ENCODE data around the gene IRF3. TPM values are rescaled to one million over a fixed set of nuclear protein-coding genes. Genes with fewer than 3 reads are reported as not detected.
A peak's percentile ranks its signal among the peaks of the same experiment; 100 is the strongest.

IRF3 gene, protein sequence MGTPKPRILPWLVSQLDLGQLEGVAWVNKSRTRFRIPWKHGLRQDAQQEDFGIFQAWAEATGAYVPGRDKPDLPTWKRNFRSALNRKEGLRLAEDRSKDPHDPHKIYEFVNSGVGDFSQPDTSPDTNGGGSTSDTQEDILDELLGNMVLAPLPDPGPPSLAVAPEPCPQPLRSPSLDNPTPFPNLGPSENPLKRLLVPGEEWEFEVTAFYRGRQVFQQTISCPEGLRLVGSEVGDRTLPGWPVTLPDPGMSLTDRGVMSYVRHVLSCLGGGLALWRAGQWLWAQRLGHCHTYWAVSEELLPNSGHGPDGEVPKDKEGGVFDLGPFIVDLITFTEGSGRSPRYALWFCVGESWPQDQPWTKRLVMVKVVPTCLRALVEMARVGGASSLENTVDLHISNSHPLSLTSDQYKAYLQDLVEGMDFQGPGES
- total RNA-seq, result 100 to 1,000 TPM in 1 of 2 experiments, 10 to 100 TPM in 1; 90.8 to 108 TPM

DNA sequence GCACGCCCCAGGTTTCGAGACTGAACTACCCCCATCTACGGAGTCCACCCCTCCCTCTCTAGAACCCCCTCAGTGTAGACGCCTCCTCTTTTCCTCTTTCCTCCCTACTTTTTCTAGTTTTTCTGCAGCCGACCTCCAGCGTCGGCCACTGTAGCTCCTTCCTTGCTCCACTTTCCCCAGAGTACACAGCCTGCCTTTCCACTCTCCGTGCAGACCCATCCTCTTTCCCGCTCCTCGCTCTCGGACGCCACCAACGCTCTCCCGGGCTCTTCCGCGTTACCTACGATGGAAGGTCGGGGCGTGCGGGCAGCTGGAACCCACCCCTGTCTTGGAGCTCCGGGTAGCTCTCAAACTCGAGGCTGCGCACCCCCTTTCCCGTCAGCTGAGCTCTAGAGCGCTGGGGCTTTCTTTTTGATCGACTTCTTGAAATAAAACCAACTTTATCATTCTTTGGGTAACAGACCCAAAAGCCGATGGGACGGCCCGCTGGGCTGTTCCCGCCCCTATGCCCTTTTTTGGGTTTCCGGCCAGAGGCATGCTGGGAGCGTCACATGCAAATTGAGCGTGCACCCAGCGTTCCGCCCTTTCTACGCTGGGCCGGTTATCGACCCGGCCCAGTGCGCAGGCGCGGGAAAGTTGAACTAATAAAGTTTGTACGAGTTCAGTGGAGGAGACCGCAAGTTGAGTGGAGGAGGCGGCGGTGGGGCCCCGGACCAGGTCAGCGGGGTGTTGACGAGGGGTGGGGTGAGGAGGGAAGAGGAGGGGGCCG lies at the start of gene IRF3, which contains the start of gene BCL2L12:
TSS of gene IRF3 (minus strand) at position 507 of the 769 bp plus-strand sequence. CDS start 1,019 bp downstream, outside the sequence.
TSS of gene BCL2L12 (plus strand) at position 583 of the 769 bp plus-strand sequence. CDS start 760 bp downstream, outside the sequence.
- Mint-ChIP-seq H3K27ac (peak within 1 kb of the TSS; percentile 91), H3K4me1 (ENCODE audit: low read depth) (peaks cover 28% of the 10 kb centered on the region), H3K4me3 (peak within 1 kb of the TSS; percentile 94), H3K27me3 (no peaks in the 10 kb centered on the region), H3K36me3 (ENCODE audit: low read depth) (peaks cover 22% of the 10 kb centered on the region), H3K9me3 (no peaks in the 10 kb centered on the region)
- intact Hi-C loops (cut with micrococcal nuclease), result loop anchor here (2.0 kb wide), 1 partner anchor 25 kb away; the partner anchor contains the start of gene RRAS
- DNase-seq (peak; percentile 99), ATAC-seq (peak; percentile 89)
- ChIA-PET CTCF (interaction anchor here (1.0 to 6.2 kb wide), 4 partner anchors 7 to 166 kb away, joined by 3 to 33 read pairs (median 10); no protein-coding TSS in a partner anchor), POLR2A (interaction anchor here (1.0 to 6.7 kb wide), 8 partner anchors 9 to 211 kb away, joined by 3 to 47 read pairs (median 6); partner anchors contain the start of genes FUZ, PRMT1, RRAS and SCAF1)
- TF ChIP-seq, protein P1, sequence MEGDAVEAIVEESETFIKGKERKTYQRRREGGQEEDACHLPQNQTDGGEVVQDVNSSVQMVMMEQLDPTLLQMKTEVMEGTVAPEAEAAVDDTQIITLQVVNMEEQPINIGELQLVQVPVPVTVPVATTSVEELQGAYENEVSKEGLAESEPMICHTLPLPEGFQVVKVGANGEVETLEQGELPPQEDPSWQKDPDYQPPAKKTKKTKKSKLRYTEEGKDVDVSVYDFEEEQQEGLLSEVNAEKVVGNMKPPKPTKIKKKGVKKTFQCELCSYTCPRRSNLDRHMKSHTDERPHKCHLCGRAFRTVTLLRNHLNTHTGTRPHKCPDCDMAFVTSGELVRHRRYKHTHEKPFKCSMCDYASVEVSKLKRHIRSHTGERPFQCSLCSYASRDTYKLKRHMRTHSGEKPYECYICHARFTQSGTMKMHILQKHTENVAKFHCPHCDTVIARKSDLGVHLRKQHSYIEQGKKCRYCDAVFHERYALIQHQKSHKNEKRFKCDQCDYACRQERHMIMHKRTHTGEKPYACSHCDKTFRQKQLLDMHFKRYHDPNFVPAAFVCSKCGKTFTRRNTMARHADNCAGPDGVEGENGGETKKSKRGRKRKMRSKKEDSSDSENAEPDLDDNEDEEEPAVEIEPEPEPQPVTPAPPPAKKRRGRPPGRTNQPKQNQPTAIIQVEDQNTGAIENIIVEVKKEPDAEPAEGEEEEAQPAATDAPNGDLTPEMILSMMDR (IDR thresholded peaks at IDR 0.05), result no peak

DNA sequence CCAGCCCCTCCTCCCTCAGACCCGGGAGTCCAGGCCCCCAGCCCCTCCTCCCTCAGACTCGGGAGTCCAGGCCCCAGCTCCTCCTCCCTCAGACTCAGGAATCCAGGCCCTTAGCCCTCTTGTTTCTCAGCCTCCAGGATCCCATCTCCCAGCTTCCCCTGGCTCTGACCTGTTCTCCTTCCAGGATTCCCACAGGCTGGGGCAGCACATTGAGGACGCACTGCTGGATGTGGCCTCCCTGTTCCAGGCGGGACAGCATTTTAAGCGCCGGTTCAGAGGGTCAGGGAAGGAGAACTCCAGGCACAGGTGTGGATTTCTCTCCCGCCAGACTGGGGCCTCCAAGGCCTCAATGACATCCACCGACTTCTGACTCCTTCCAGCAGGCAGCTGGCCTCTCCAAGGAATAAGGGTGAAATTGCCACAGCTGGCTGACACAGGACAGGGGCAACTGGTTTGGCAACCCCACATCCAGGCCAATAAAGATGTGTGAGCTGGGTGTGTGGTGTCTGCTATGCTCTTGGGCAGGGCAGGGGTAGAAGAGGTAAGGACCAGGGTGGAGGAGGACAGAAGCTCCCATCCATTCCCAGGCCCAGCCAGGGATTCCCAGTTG lies 47.7 kb upstream of the IRF3 start:
- Mint-ChIP-seq H3K27me3 (no peaks in the 10 kb centered on the region), H3K36me3 (ENCODE audit: low read depth) (no peaks in the 10 kb centered on the region), H3K4me1 (ENCODE audit: low read depth) (peaks cover 8% of the 10 kb centered on the region), H3K9me3 (no peaks in the 10 kb centered on the region), H3K4me3 (no peak overlapping the region), H3K27ac (no peak overlapping the region)
- intact Hi-C loops (cut with micrococcal nuclease), result no loop called here
- no peak for ATAC-seq
- no peak for DNase-seq
- ChIA-PET POLR2A (interaction anchor here (1.1 kb wide), 1 partner anchor 96 kb away, joined by 3 read pairs; no protein-coding TSS in a partner anchor), CTCF (interaction anchor here (0.8 kb wide), 1 partner anchor 32 kb away, joined by 3 read pairs; no protein-coding TSS in a partner anchor)
- TF ChIP-seq, protein P1 (IDR thresholded peaks at IDR 0.05), result no peak

DNA sequence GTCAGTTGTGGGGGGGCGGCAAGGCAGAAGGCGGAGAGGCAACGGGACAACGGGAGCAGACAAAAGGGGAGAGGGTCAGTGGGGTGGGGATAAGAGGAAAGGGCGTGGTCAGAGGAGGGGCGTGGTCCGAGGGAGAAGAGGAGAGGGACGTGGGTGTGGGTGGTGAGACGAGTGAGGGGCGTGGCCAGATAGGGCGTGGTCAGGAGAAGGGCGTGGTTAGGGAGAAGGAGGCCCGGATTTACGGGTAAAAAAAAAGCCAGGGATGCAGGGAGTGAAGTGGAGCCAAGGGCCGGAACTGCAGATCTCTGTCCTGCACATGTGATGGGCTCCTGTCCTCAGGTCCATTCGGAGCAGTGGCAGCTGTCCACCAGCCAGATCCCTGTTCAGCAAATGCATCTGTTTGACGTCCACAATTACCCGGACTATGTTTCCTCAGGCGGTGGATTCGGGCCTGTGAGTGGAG lies 46.8 kb upstream of the IRF3 start:
- H3K4me3 Mint-ChIP-seq, result no peak overlapping the region
- no peak overlapping the region for H3K27ac Mint-ChIP-seq
- ChIA-PET CTCF (no interaction called here), POLR2A (interaction anchor here (1.1 kb wide), 1 partner anchor 97 kb away, joined by 3 read pairs; no protein-coding TSS in a partner anchor)
- H3K27me3 Mint-ChIP-seq, result no peaks in the 10 kb centered on the region
- H3K9me3 Mint-ChIP-seq, result no peaks in the 10 kb centered on the region
- ATAC-seq, result no peak
- TF ChIP-seq, protein P1 (IDR thresholded peaks at IDR 0.05), result no peak
- no peak for DNase-seq
- intact Hi-C loops (cut with micrococcal nuclease), result no loop called here
- peaks cover 4% of the 10 kb centered on the region for H3K4me1 Mint-ChIP-seq (ENCODE audit: low read depth)
- no peaks in the 10 kb centered on the region for H3K36me3 Mint-ChIP-seq (ENCODE audit: low read depth)

DNA sequence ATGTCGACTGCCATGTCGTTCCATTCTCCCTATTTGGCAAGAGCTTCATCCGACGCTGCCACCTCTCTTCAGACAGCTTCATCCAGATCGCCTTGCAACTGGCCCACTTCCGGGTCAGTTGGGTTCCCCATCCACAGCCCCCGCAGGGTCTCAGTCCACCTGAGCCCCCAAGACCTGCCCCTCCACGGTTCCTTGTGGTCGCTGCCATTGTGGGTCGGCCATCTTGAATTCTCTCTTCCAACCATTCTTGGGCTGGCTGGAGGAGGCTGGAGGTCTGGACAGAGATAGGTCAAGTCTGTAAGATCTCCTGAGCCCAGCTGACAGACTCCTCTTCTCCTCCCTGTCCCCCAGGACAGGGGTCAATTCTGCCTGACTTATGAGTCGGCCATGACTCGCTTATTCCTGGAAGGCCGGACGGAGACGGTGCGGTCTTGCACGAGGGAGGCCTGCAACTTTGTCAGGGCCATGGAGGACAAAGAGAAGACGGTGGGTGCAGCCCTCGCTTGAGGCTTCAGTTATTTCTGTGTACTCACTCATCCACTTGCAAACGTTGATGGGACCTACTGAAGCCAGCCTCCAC lies 44.8 kb upstream of the IRF3 start:
- H3K4me1 Mint-ChIP-seq (ENCODE audit: low read depth), result no peaks in the 10 kb centered on the region
- CTCF ChIA-PET, result no interaction called here
- intact Hi-C loops (cut with micrococcal nuclease), result no loop called here
- DNase-seq (no peak), ATAC-seq (no peak)
- H3K9me3 Mint-ChIP-seq, result no peaks in the 10 kb centered on the region
- H3K4me3 Mint-ChIP-seq, result no peak overlapping the region
- H3K27me3 Mint-ChIP-seq, result no peaks in the 10 kb centered on the region
- H3K36me3 Mint-ChIP-seq (ENCODE audit: low read depth), result no peaks in the 10 kb centered on the region
- no peak overlapping the region for H3K27ac Mint-ChIP-seq
- POLR2A ChIA-PET, result interaction anchor here (1.5 kb wide), 1 partner anchor 17 kb away, joined by 4 read pairs; no protein-coding TSS in a partner anchor
- TF ChIP-seq, protein P1 (IDR thresholded peaks at IDR 0.05), result no peak
